DOHH2 (cell line): ENCODE measurements around the gene IZUMO1R.

Experiments
- H3F3A ChIP-seq: fragments of 200-600 bp; sonication (generic), shearing (Covaris generic); 2 replicates; pipeline ENCODE4 v1.6.0; 2016; ENCODE audit warnings: antibody characterized with exemption, mild to moderate bottlenecking; ENCODE audit not compliant: control insufficient read depth, insufficient read depth
- H3K27ac ChIP-seq: fragments of 200-600 bp; sonication (generic); 2 replicates; pipeline ENCODE4 v1.5.1; 2014; ENCODE audit warnings: low read depth, mild to moderate bottlenecking, low read length, moderate library complexity
- H3K27me3 ChIP-seq: fragments of 200-600 bp; sonication (generic); 2 replicates; pipeline ENCODE4 v1.6.1; 2014; ENCODE audit warnings: mild to moderate bottlenecking, low read length, mixed read lengths; ENCODE audit not compliant: control insufficient read depth
- H3K36me3 ChIP-seq: fragments of 200-600 bp; sonication (generic); 2 replicates; pipeline ENCODE4 v1.6.1; 2014; ENCODE audit warnings: mild to moderate bottlenecking, low read length, moderate library complexity, mixed read lengths; ENCODE audit not compliant: control insufficient read depth
- H3K4me1 ChIP-seq: fragments of 200-600 bp; sonication (generic); 2 replicates; pipeline ENCODE4 v1.6.1; 2014; ENCODE audit warnings: mild to moderate bottlenecking, low read length, mixed read lengths; ENCODE audit not compliant: control insufficient read depth
- H3K4me2 ChIP-seq: fragments of 200-600 bp; sonication (generic); 2 replicates; pipeline ENCODE4 v1.6.0; 2014; ENCODE audit warnings: mild to moderate bottlenecking, low read length, moderate library complexity
- H3K4me3 ChIP-seq: fragments of 200-600 bp; sonication (generic); 2 replicates; pipeline ENCODE4 v1.5.1; 2014; ENCODE audit warnings: mild to moderate bottlenecking, low read length, mixed read lengths
- H3K79me2 ChIP-seq: fragments of 200-600 bp; sonication (generic); 2 replicates; pipeline ENCODE4 v1.6.1; 2014; ENCODE audit warnings: mild to moderate bottlenecking, low read length, mixed read lengths; ENCODE audit not compliant: control insufficient read depth
- H3K9me2 ChIP-seq: fragments of 200-600 bp; sonication (generic); replicated peaks from 2 replicates; pipeline ENCODE4 v1.6.1; 2014; ENCODE audit warnings: mild to moderate bottlenecking, low read length, mixed read lengths; ENCODE audit not compliant: control insufficient read depth
- H3K9me3 ChIP-seq: fragments of 200-600 bp; sonication (generic); 2 replicates; pipeline ENCODE4 v1.6.1; 2014; ENCODE audit warnings: antibody characterized with exemption, low read length, mixed read lengths; ENCODE audit not compliant: control insufficient read depth, insufficient read depth
- H4K20me1 ChIP-seq: fragments of 200-600 bp; sonication (generic); 2 replicates; pipeline ENCODE4 v1.6.0; 2014; ENCODE audit warnings: low read depth, mild to moderate bottlenecking, antibody characterized with exemption, low read length, moderate library complexity; ENCODE audit not compliant: control insufficient read depth, insufficient read depth
- EZH2phosphoT487 ChIP-seq: fragments of 200-600 bp; sonication (generic); IDR thresholded peaks from 2 replicates; pipeline ENCODE4 v1.6.1; 2017; ENCODE audit warnings: borderline replicate concordance, mild to moderate bottlenecking, antibody characterized with exemption, low read length, moderate library complexity, mixed read lengths
- TF ChIP-seq, protein P1 (sequence below): fragments of 200-600 bp; sonication (generic); IDR thresholded peaks from one replicate; pipeline ENCODE4 v1.5.1; 2014; ENCODE audit warnings: antibody characterized with exemption, mild to moderate bottlenecking, low read depth, low read length; ENCODE audit not compliant: poor library complexity, severe bottlenecking

The IZUMO1R gene

DNA sequence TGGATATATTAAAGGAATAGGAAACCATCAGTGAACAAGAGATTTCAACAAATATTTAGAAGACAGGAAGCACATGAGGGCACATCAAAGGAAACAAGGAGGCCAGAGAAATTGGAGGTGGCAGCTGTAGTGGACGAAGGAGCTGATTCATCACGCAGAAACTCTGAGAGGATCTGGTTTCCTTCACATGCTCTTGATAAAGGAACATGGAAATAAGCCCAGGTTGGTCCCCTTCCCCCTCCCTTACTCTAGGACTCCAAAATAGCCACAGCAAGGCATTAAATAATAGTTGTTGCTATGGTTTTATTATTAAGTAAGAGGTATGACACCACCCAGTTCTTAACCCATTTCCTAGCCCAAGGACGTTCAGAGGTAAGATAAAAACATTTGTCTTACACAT, 11.3 kb downstream of the IZUMO1R start:
- H3K9me2 ChIP-seq, result no peaks in the 10 kb centered on the region
- no peaks in the 10 kb centered on the region for H3K27me3 ChIP-seq
- no peaks in the 10 kb centered on the region for H3K79me2 ChIP-seq
- no peaks in the 10 kb centered on the region for H4K20me1 ChIP-seq
- TF ChIP-seq EZH2phosphoT487, result no peak
- TF ChIP-seq, protein P1, sequence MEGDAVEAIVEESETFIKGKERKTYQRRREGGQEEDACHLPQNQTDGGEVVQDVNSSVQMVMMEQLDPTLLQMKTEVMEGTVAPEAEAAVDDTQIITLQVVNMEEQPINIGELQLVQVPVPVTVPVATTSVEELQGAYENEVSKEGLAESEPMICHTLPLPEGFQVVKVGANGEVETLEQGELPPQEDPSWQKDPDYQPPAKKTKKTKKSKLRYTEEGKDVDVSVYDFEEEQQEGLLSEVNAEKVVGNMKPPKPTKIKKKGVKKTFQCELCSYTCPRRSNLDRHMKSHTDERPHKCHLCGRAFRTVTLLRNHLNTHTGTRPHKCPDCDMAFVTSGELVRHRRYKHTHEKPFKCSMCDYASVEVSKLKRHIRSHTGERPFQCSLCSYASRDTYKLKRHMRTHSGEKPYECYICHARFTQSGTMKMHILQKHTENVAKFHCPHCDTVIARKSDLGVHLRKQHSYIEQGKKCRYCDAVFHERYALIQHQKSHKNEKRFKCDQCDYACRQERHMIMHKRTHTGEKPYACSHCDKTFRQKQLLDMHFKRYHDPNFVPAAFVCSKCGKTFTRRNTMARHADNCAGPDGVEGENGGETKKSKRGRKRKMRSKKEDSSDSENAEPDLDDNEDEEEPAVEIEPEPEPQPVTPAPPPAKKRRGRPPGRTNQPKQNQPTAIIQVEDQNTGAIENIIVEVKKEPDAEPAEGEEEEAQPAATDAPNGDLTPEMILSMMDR, result no peak
- H3F3A ChIP-seq, result no peaks in the 10 kb centered on the region
- H3K4me3 ChIP-seq, result no peak overlapping the region
- H3K4me2 ChIP-seq, result no peak overlapping the region
- no peak overlapping the region for H3K27ac ChIP-seq
- H3K4me1 ChIP-seq, result no peaks in the 10 kb centered on the region
- no peaks in the 10 kb centered on the region for H3K36me3 ChIP-seq
- no peaks in the 10 kb centered on the region for H3K9me3 ChIP-seq

DNA sequence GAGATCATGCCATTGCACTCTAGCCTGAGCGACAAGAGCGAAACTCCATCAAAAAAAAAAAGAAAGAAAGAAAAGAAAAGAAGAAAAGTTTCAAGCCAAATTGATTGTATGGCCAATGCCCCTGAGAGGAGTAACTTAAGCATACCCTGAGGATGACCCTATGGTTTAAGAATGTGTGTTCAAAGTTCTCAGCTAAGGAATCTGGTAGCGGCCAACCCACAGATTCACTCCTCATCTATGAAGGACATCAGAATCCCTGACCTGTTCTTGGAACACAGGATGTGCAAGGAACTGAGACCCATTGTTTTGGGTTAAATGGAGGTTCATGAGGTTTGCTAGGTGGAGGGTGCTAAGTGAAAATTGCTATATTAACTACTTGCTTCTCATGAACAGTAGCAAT, 18.1 kb downstream of the IZUMO1R start:
- H4K20me1 ChIP-seq, result no peaks in the 10 kb centered on the region
- TF ChIP-seq EZH2phosphoT487, result no peak
- TF ChIP-seq, protein P1, result no peak
- no peak overlapping the region for H3K27ac ChIP-seq
- H3K4me2 ChIP-seq, result no peak overlapping the region
- no peaks in the 10 kb centered on the region for H3K4me1 ChIP-seq
- H3K79me2 ChIP-seq, result no peaks in the 10 kb centered on the region
- no peaks in the 10 kb centered on the region for H3K9me2 ChIP-seq
- no peaks in the 10 kb centered on the region for H3K36me3 ChIP-seq
- no peaks in the 10 kb centered on the region for H3F3A ChIP-seq
- no peaks in the 10 kb centered on the region for H3K27me3 ChIP-seq
- no peaks in the 10 kb centered on the region for H3K9me3 ChIP-seq
- H3K4me3 ChIP-seq, result no peak overlapping the region

DNA sequence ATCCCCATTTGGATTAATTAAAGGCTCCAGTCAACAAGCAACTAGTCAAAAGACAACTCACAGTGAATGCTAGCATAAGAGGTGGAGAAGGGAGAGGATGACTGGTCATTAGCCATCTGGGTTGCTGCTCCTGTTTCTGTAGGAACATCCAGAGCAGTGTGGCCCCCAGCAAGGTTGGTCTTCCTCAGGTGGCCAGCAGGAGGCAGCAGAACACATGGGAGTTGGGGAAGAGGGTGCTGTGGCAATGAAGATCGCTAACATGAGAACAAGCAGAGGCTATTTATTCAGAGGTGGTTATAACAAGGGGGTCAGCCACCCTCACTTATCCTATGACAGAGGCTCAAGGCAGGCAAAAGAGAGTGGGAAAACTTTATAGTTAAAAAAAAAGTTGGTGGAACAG, 21.3 kb downstream of the IZUMO1R start:
- no peak overlapping the region for H3K4me2 ChIP-seq
- no peaks in the 10 kb centered on the region for H4K20me1 ChIP-seq
- H3K79me2 ChIP-seq, result no peaks in the 10 kb centered on the region
- H3K4me3 ChIP-seq, result no peak overlapping the region
- no peaks in the 10 kb centered on the region for H3F3A ChIP-seq
- no peaks in the 10 kb centered on the region for H3K9me2 ChIP-seq
- H3K36me3 ChIP-seq, result no peaks in the 10 kb centered on the region
- H3K27me3 ChIP-seq, result no peaks in the 10 kb centered on the region
- no peaks in the 10 kb centered on the region for H3K9me3 ChIP-seq
- H3K27ac ChIP-seq, result no peak overlapping the region
- TF ChIP-seq, protein P1, result peak; percentile 77
- no peak for TF ChIP-seq EZH2phosphoT487
- H3K4me1 ChIP-seq, result no peaks in the 10 kb centered on the region

DNA sequence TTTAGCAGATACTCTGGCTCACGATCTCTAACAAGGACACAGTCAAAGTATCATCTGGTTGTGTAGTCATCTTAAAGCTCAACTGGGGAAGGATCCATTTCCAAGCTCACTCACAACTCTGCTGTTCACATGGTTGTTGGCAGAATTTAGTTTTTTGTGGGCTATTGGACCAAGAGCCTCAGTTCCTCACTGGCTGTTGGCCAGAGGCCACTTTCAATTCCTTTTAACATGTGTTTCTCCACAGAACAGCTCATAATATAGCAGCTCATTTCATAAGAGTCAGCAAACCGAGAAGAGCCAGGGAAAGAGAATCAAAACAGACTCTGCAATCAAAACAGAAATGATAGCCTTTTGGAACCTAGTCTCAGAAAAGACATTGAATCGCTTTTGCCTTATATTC, 22.6 kb downstream of the IZUMO1R start:
- no peak for TF ChIP-seq EZH2phosphoT487
- TF ChIP-seq, protein P1, result no peak
- Histone ChIP-seq H4K20me1 (no peaks in the 10 kb centered on the region), H3K4me2 (no peak overlapping the region)

More for the DNA sequence above, 22.6 kb downstream of the IZUMO1R start:
- no peaks in the 10 kb centered on the region for H3K36me3 ChIP-seq
- no peaks in the 10 kb centered on the region for H3K9me2 ChIP-seq
- no peak overlapping the region for H3K4me3 ChIP-seq
- no peaks in the 10 kb centered on the region for H3K9me3 ChIP-seq
- no peaks in the 10 kb centered on the region for H3F3A ChIP-seq
- no peak overlapping the region for H3K27ac ChIP-seq
- no peaks in the 10 kb centered on the region for H3K4me1 ChIP-seq
- no peaks in the 10 kb centered on the region for H3K27me3 ChIP-seq
- H3K79me2 ChIP-seq, result no peaks in the 10 kb centered on the region
